GM18861 (cell line): ENCODE measurements around the gene C1QTNF9B.

Experiments
- ATAC-seq: cut with Tn5 transposase; IDR thresholded peaks from one replicate; pipeline ENCODE4 v1.9.1; 2021; ENCODE audit not compliant: unreplicated experiment

Gene C1QTNF9B

GRCh38 chr13:23861310-23861709 is 36.0 kb downstream of the C1QTNF9B start:
- ATAC-seq = no peak

GRCh38 chr13:23859904-23860303 is 37.4 kb downstream of the C1QTNF9B start:
- no peak for ATAC-seq

GRCh38 chr13:23859455-23859854 is 37.8 kb downstream of the C1QTNF9B start:
- no peak for ATAC-seq

- ATAC-seq = no peak
Measured at GRCh38 chr13:23858546-23858945, 38.8 kb downstream of the C1QTNF9B start.

GRCh38 chr13:23856008-23856750 is 41.1 kb downstream of the C1QTNF9B start:
- no peak for ATAC-seq

GRCh38 chr13:23855360-23855759 is 41.9 kb downstream of the C1QTNF9B start:
- no peak for ATAC-seq

- no peak for ATAC-seq
Measured at GRCh38 chr13:23852351-23852750, 45.0 kb downstream of the C1QTNF9B start.

- ATAC-seq = no peak
Measured at GRCh38 chr13:23851106-23851505, 46.2 kb downstream of the C1QTNF9B start.

- no peak for ATAC-seq
Measured at GRCh38 chr13:23850134-23850533, 47.2 kb downstream of the C1QTNF9B start.

GRCh38 chr13:23849670-23850069 is 47.6 kb downstream of the C1QTNF9B start:
- no peak for ATAC-seq

GRCh38 chr13:23848646-23849141 is 48.6 kb downstream of the C1QTNF9B start:
- ATAC-seq = no peak

- ATAC-seq = no peak
Measured at GRCh38 chr13:23848019-23848418, 49.3 kb downstream of the C1QTNF9B start.

- no peak for ATAC-seq
Measured at GRCh38 chr13:23847497-23847896, 49.8 kb downstream of the C1QTNF9B start.

GRCh38 chr13:23845105-23845725 is 52.1 kb downstream of the C1QTNF9B start:
- no peak for ATAC-seq

GRCh38 chr13:23844132-23844531 is 53.2 kb downstream of the C1QTNF9B start:
- ATAC-seq = no peak

- ATAC-seq = no peak
Measured at GRCh38 chr13:23843436-23843835, 53.9 kb downstream of the C1QTNF9B start.

- ATAC-seq = no peak
Measured at GRCh38 chr13:23842406-23842805, 54.9 kb downstream of the C1QTNF9B start.
